Tibial nerve (tissue), 4 donors: ENCODE data around the gene TACR2. TPM values are rescaled to one million over a fixed set of nuclear protein-coding genes. Genes with fewer than 3 reads are reported as not detected.

Experiments used
- DNase-seq, 2 donors: peaks; one replicate each; pipeline ENCODE4 v3.0.0-alpha.2; 2019; ENCODE audit warnings: low spot score in 2 of 2
- H3K27ac ChIP-seq, 4 donors: fragments of 200-600 bp; sonication (generic) in 3 of 4; one replicate each; pipeline ENCODE4 v1.5.1; 2017 to 2019; ENCODE audit warnings: mild to moderate bottlenecking in 1 of 4
- H3K27me3 ChIP-seq, 2 donors: fragments of 200-600 bp; sonication (generic) in 1 of 2; one replicate each; pipeline versions ENCODE4 v1.5.1 to v1.6.0; 2017 to 2019
- H3K36me3 ChIP-seq, 3 donors: fragments of 200-600 bp; sonication (generic); one replicate each; pipeline ENCODE4 v1.5.1; 2018 to 2019
- H3K4me1 ChIP-seq, 4 donors: fragments of 200-600 bp; sonication (generic) in 3 of 4; one replicate each; pipeline ENCODE4 v1.5.1; 2017 to 2019
- H3K4me3 ChIP-seq, 4 donors: fragments of 200-600 bp; sonication (generic) in 3 of 4; one replicate each; pipeline ENCODE4 v1.5.1; 2017 to 2019; ENCODE audit warnings: mild to moderate bottlenecking in 1 of 4, moderate library complexity in 1 of 4
- H3K9me3 ChIP-seq, 4 donors: fragments of 200-600 bp; sonication (generic) in 3 of 4; one replicate each; pipeline ENCODE4 v1.5.1; 2017 to 2019
- CTCF ChIP-seq, 5 experiments: fragments of 200-600 bp in 3 of 5; fragments of 450-650 bp in 2 of 5; sonication (generic) in 3 of 5; IDR thresholded peaks; one replicate each; pipeline ENCODE4 v1.5.1; 2016 to 2019; ENCODE audit warnings: antibody characterized with exemption in 5 of 5, mild to moderate bottlenecking in 3 of 5, moderate library complexity in 2 of 5
- EP300 ChIP-seq, 2 donors: sonication (generic); formaldehyde crosslinking; IDR thresholded peaks; one replicate each; pipeline ENCODE4 v1.6.1; 2017; ENCODE audit warnings: antibody characterized with exemption in 2 of 2, mild to moderate bottlenecking in 1 of 2
- POLR2A ChIP-seq, 2 donors: fragments of 450-650 bp; IDR thresholded peaks; one replicate each; pipeline ENCODE4 v1.6.1; 2017; ENCODE audit warnings: antibody characterized with exemption in 2 of 2, mild to moderate bottlenecking in 2 of 2, moderate library complexity in 2 of 2
- WGBS, 2 donors: methylation state at CpG; one replicate each; pipeline ENCODE4 v1.1.5; 2018; 5-methylcytosine and 5-hydroxymethylcytosine counted together
- total RNA-seq, 4 donors: library from RNA; depleted of rRNA; stranded (reverse); fragments of >200 nt; gene quantifications; one replicate each; pipeline ENCODE4 v1.1.0, GENCODE V29; 2016

The TACR2 gene
- total RNA-seq, 4 donors from 2014 or later, result 0.59 to 4.6 (median 1.2) TPM

- no peaks in the 10 kb centered on the region for H3K36me3 ChIP-seq
- TF ChIP-seq CTCF (IDR thresholded peaks at IDR 0.05) (no peak), EP300 (IDR thresholded peaks at IDR 0.05) (no peak), POLR2A (IDR thresholded peaks at IDR 0.05) (no peak)
- H3K27ac ChIP-seq, result no peak overlapping the region
- no peak for DNase-seq
- H3K9me3 ChIP-seq, result no peaks in the 10 kb centered on the region
- H3K4me3 ChIP-seq, result no peak overlapping the region
- peaks cover 0 to 13% (median 3%) of the 10 kb centered on the region in 4 donors for H3K4me1 ChIP-seq
- 83 to 85% methylated on average over 20 of the region's 20 CpGs for WGBS, 2 donors
- no peaks in the 10 kb centered on the region for H3K27me3 ChIP-seq
These were observed 2.4 kb downstream of the TACR2 start for GRCh38 chr10:69414036-69415018.

GRCh38 chr10:69413221-69413865 is 3.4 kb downstream of the TACR2 start:
- WGBS, 2 donors, result 0 to 6% methylated on average over 13 of the region's 13 CpGs
- H3K4me3 ChIP-seq, result no peak overlapping the region
- H3K36me3 ChIP-seq, result no peaks in the 10 kb centered on the region
- no peaks in the 10 kb centered on the region for H3K9me3 ChIP-seq
- H3K27me3 ChIP-seq, result no peaks in the 10 kb centered on the region
- peak; percentile 52 to 70 for DNase-seq
- H3K27ac ChIP-seq, result peak overlapping the region in 2 of 4 donors; percentile 58 to 67
- TF ChIP-seq POLR2A (IDR thresholded peaks at IDR 0.05) (no peak), CTCF (IDR thresholded peaks at IDR 0.05) (peak; percentile 39 to 79 (median 48))
- H3K4me1 ChIP-seq, result peaks cover 0 to 19% (median 3%) of the 10 kb centered on the region in 4 donors

GRCh38 chr10:69412232-69412790 is 4.4 kb downstream of the TACR2 start:
- H3K27ac ChIP-seq, result peak overlapping the region in 2 of 4 donors; percentile 58 to 67
- H3K36me3 ChIP-seq, result no peaks in the 10 kb centered on the region
- H3K27me3 ChIP-seq, result no peaks in the 10 kb centered on the region
- peaks cover 0 to 29% (median 11%) of the 10 kb centered on the region in 4 donors for H3K4me1 ChIP-seq
- DNase-seq, result no peak
- 77 to 89% methylated on average over 3 of the region's 3 CpGs for WGBS, 2 donors
- H3K4me3 ChIP-seq, result no peak overlapping the region
- no peaks in the 10 kb centered on the region for H3K9me3 ChIP-seq
- TF ChIP-seq CTCF (IDR thresholded peaks at IDR 0.05) (no peak), EP300 (IDR thresholded peaks at IDR 0.05) (no peak), POLR2A (IDR thresholded peaks at IDR 0.05) (no peak)

GRCh38 chr10:69411476-69411875 is 5.2 kb downstream of the TACR2 start:
- H3K9me3 ChIP-seq, result no peaks in the 10 kb centered on the region
- H3K27ac ChIP-seq, result peak overlapping the region in 1 of 4 donors; percentile 14
- H3K4me1 ChIP-seq, result peaks cover 0 to 34% (median 20%) of the 10 kb centered on the region in 4 donors
- no peaks in the 10 kb centered on the region for H3K36me3 ChIP-seq
- DNase-seq, result no peak
- 57 to 60% methylated on average over 4 of the region's 4 CpGs for WGBS, 2 donors
- TF ChIP-seq EP300 (IDR thresholded peaks at IDR 0.05), result no peak
- TF ChIP-seq POLR2A (IDR thresholded peaks at IDR 0.05), result no peak
- TF ChIP-seq CTCF (IDR thresholded peaks at IDR 0.05), result no peak
- no peaks in the 10 kb centered on the region for H3K27me3 ChIP-seq
- no peak overlapping the region for H3K4me3 ChIP-seq
